Measurements from ENCODE around the gene TNRC18.

GRCh38 chr7:5320391-5320790 lies 103.2 kb downstream of the TNRC18 start:
- TF ChIP-seq POLR2A (IDR thresholded peaks at IDR 0.05) (no peak), POLR2AphosphoS5 (IDR thresholded peaks at IDR 0.05) (no peak), EP300 (IDR thresholded peaks at IDR 0.05) (no peak)
- TF ChIP-seq, protein P1, sequence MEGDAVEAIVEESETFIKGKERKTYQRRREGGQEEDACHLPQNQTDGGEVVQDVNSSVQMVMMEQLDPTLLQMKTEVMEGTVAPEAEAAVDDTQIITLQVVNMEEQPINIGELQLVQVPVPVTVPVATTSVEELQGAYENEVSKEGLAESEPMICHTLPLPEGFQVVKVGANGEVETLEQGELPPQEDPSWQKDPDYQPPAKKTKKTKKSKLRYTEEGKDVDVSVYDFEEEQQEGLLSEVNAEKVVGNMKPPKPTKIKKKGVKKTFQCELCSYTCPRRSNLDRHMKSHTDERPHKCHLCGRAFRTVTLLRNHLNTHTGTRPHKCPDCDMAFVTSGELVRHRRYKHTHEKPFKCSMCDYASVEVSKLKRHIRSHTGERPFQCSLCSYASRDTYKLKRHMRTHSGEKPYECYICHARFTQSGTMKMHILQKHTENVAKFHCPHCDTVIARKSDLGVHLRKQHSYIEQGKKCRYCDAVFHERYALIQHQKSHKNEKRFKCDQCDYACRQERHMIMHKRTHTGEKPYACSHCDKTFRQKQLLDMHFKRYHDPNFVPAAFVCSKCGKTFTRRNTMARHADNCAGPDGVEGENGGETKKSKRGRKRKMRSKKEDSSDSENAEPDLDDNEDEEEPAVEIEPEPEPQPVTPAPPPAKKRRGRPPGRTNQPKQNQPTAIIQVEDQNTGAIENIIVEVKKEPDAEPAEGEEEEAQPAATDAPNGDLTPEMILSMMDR (IDR thresholded peaks at IDR 0.05), result no peak

Data from suprapubic skin (tissue), 4 donors.